NCI-H1436 (cell line): Measurements from ENCODE around the gene GIMAP6.
"Not testable (repeated sequence)": the region's sequence is repeated elsewhere in the genome, so short reads cannot be mapped to it uniquely, and the experiment has no call there.

Source experiments
- DNase-seq: peaks from one replicate; lab custom pipeline; 2025; lab: John Stamatoyannopoulos, UW

The GIMAP6 gene

GRCh38 chr7:150585199-150585598 lies 47.0 kb downstream of the GIMAP6 start:
- no peak for DNase-seq

- DNase-seq: no peak
Observed at GRCh38 chr7:150580638-150581394, 51.4 kb downstream of the GIMAP6 start.

GRCh38 chr7:150579979-150580637 lies 52.1 kb downstream of the GIMAP6 start:
- not testable (repeated sequence) for DNase-seq
